Stimulated activated CD8-positive, alpha-beta memory T cell treated with anti-CD3 and anti-CD28 coated beads, Interleukin-15, amount 100 ng/mL, for 4 hours (primary cell): Measurements from ENCODE around the gene PLEKHH3.

Experiments used
- DNase-seq, 2 donors: peaks; one replicate each; pipeline ENCODE4 v3.0.0-alpha.2; 2020; ENCODE audit warnings: low read depth in 2 of 2

PLEKHH3 gene, protein sequence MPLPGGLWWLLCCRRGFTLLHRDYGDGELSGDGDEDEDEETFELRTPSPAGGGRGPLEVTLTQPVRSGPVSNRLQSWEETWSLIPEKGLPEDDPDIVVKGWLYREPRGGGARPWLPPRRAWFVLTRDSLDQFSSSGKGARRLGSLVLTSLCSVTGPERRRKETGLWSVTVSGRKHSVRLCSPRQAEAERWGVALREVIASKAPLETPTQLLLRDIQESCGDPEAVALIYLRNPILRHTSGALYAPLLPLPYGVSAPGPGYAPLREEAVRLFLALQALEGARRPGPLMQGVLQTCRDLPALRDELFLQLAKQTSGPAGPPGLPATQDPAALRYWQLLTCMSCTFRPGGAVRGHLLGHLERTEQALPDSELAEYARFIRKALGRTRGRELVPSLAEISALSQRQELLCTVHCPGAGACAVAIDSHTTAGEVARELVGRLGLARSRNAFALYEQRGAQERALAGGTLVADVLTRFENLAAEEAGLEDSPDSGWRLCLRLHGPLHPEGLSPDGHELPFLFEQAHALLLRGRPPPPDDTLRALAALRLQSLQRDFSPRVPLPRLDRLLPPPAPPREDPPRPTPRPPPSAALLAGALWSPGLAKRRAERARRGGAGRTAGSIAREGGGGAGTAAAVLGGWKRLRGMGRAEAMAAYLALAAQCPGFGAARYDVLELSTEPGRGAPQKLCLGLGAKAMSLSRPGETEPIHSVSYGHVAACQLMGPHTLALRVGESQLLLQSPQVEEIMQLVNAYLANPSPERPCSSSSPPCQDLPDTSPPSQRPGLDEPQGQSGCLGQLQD

DNA sequence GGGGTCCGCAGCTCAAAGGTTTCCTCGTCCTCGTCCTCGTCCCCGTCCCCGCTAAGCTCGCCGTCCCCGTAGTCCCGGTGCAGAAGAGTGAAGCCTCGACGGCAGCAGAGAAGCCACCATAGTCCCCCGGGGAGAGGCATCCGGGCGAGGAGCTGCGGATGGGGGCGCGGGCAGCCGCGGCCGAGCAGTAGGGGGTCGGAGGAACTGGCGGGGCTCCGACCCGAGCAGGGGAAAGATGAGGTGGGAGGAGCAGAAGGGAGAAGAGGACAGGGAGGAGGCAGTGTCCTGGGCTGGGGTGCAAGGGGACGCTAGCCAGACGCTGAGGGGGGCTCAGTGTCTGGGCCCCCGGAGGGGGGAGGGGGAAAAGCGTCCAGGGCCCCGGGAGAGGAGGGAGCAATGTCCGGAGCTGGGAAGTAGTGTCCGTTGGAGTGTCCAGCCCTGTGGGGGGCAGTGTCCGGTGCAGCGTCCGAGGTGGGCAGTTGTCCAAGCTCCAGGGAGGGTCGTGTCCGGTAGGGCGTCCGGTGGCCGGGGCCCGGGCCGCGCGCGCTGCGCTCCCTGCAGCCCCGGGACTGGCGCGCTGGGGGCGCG, at the start of gene PLEKHH3:
TSS of gene PLEKHH3 (minus strand) at position 571 of the 588 bp plus-strand sequence. CDS start at position 140, 431 bp downstream.
- DNase-seq: no peak

DNA sequence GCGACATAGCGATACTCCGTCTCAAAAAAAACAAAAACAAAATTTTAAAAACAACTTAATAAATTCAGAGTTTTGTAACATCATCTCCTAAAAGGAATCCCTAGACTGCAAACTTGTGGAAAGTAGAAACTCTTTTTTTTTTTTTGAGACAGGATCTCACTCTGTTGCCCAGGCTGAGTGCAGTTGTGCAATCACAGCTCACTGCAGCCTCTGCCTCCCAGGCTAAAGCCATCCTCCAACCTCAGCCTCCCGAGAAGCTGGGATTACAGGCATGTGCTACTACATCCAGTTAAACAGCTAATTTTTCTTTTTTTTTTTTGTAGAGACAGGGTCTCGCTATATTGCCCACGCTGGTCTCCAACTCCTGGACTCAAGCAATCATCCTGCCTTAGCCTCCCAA, 48.3 kb upstream of the PLEKHH3 start:
- DNase-seq: no peak

DNA sequence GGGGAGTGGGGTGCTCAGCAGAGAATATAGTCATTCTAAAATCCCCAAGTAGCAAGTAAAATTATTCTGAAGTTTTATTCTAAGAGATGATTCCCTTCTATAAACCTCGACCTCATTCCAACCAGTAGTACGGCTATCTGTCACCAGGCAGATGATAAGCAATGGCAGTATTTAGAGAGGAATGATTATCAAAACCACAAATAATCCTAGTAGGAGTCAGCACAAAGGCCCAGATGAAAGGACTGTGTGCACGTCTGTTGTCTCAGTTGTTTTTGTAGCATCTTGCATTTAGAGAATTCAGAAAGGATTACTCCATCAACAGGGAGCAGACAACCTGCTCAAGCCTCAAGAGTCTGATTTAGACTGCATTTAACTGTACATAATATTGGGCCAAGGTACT, 46.8 kb upstream of the PLEKHH3 start:
- DNase-seq: no peak

DNA sequence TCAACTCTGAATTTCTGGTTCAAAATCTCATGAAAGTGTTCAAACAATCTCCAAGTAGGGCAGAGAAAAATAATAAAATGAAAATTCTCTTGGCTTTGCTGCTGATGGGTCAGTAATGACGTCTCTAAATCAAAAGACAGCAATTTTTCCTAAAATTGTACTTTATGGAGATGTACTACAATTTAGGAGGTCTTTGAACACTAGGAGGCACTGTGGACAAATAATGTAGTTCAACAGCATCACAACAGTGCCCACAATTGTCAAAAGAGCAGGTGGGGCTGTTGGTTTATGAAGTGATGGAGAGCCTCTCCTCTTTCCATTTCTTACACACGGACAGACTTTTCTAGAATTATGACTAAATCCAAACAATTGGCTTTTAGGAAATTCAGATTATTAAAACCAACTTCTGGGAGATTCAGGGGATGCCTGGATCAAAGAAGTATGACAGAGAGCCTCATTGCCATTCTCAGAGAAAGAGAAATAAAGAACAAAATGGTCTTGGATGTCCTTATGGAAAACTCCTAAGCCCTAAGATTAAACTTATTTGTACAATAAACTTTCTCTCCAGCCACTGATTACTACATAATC, 44.3 kb upstream of the PLEKHH3 start:
- no peak for DNase-seq

DNA sequence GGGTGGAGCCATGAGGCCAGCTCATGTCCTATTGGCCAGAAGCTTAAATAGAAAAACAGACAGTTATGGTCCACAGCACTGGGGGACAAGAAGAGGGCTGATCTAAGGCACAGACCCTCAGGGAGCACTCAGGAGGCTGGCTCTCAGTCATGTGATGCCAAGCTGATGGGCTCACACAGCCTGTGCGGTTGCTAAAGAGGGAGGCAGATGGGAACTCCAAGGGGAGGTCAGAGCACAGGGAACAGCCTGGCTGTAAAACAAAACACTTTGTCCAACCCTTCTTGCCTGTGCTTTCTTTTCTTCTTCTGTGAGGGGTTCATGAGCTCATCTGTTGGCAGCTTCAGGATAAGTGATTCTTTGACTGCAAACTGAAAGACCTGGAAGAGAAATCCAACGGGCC, 32.8 kb upstream of the PLEKHH3 start:
- DNase-seq: no peak

DNA sequence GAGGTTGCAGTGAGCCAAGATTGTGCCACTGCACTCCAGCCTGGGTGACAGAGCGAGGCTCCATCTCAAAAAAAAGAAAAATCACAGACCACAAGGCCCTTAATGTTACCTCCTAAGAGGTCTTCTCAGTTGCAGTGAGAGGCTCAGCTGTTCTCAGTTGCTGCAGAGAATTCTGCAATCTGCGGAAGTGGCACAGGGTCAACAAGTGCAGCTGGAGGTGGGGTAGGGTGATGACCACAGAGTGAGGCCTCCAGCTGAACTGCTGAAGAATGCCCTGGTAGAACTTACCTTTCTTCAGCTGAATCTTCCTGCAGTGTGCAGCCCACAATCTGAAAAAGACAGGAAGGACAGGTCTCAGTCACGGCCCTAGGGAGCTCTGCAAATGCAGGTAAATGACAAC, 31.8 kb upstream of the PLEKHH3 start:
- DNase-seq: no peak

DNA sequence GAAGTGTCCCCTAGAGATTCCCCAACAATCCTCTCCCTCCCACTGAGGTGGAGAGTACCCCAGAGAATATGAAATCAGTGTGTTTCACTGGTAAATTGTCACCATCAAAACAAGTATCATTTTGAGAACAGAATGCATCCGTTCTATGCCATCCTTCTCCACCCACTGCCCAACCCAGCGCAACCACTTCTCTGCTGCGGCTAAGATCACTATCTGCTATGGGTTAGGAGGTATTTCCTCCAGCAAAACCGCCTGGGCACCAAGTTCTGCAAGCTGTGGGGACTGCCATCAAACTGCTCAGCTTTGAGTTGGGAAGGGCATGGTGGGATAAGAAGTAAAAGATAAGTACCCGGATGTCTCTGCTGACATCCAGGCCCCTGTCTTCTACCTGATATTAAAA, 29.9 kb upstream of the PLEKHH3 start:
- DNase-seq: peak in 1 of 2 donors; percentile 38

DNA sequence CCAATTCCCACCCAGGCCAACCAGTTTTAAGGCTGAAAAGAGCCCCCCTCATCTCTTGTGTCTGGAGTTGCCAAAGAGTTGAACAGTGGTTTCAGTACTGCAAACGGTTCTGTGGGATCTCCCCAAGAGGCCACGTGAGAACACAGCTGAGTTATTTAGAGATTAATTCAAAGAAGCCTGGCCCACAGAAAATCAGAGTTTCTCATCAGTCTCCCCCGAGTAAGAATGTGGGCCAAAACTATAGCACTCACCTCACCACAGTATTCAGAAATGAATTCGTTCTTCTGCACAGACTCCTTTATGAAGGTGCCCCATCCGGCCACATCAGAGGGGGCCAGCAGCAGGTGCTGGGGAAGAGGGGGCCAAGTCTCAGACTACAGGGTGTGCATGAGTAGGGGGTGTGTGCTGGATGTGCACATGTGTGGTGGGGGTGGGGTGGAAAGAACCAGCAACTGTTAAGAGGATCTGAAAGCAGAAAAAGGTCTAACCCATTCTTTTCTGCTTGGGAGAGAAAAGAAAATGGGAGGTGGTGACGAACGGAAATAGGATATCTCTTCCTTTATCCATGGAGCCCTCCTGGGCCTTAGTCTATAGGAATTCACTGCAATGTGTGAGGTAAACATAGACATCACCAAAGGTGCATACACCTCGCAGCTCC, 28.2 kb upstream of the PLEKHH3 start:
- DNase-seq: no peak

DNA sequence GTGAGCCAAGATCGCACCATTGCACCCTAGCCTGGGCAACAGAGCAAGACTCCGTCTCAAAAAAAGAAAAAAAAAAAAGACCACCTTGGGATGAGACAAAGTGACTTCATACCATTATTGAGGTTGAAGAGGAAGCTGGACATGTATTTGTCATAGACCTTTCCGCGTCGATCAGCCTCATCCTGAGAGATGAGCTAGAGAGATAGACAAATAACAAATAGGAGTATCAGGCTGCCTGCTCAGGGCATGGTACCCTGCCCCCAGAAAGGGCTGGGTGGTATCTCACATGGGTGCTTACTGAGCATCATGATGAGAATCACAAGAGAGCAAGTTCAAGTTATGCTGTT, 27.7 kb upstream of the PLEKHH3 start:
- no peak for DNase-seq

DNA sequence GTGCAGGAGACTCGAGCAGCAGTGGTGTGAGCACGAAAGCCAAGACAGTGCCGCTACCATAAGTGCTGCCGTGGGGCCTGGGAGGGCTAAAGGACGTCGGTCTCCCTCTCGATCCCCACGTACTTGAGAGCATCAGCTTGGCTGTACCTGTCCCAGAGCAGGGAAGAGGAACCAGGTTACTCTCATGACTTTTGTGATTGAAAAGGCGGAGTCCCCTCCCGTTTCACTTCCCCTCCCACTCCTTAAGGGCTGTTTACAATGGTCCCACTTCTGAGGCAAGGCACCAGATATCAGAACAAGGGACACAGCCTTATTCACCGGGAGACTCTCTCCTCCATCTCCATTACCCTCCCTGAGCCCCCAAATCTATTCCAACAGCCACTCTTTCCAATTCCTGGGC, 25.7 kb upstream of the PLEKHH3 start:
- DNase-seq: no peak

DNA sequence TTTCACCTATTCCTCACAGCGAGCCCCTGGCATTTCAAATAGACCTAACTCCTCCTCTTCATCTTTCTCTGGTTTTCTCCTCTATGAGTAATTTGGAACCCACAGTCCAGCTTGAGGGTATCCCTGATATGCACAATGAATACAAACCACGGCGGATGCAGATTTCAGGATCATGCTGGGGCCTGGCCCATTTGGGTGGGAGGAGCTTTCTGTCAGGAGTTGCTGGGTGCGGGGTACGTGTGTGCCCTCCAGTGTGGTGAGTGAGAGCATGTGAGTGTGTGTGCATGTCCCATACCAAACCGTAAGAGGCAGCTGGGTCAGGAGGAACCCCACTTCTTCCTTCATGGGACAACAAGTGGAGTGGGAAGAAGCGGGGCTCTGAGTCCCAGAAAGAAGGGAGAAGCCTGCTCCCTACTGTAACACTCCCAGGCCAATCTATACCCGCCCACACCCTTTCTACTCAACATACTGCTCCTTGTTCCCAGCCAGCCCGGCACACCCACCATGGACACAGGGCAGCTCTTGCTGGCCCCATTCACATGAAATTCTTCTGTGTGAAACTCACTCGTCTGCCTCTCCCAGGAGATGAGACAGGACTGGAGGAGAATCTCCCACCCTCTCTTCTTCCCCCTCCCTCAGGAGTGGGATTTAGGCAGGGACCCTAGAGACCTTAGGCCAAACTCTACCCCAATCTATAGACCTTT, 23.9 kb upstream of the PLEKHH3 start:
- DNase-seq: no peak

DNA sequence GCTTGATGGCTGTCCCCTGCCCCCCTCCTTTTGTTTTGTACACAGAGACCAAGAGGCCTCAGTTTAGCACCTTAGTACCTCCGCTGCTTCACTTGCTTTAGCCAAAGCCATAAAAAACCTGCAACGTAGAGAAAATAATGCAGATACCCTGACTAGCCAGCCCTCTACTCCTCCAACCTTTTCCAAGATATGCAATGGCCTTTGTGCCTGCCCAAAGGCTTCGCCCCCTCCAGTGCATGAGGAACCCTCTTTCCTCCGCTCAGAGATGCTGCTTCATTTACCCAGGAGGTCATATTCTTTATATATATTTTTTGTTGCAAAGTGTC, 22.6 kb upstream of the PLEKHH3 start:
- no peak for DNase-seq

DNA sequence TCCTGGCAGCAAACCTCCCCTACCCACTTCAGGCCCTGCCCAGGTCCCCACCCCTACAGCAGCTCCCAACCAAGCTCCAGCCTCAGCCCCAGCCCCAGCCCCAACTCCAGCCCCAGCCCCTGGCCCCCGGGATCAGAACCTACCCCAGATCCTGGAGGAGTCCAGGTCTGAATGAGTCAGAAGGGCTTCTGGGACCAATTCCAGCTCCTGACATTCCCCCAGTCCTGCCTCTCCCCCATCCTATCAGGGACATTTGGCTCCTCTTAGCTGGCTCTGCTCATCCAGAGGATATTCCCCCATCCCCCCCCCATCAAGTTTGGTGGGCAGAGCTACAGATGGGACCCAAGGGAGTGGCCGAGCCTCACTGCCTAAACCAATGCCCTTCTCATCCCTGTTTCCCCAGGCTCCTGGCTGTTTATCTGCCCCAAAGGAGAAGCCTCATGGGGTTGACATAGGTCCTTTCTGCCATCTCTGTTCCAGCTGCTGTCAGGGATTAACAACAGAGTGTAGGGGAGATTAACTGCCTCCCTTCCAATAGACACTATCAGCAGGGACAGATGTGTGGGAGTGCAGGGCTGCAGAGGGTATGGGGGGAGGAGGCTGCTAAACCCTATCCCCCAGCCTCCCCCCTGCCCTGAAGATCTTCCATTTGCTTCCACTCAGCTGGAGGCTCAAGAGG, 22.1 kb upstream of the PLEKHH3 start:
- no peak for DNase-seq

DNA sequence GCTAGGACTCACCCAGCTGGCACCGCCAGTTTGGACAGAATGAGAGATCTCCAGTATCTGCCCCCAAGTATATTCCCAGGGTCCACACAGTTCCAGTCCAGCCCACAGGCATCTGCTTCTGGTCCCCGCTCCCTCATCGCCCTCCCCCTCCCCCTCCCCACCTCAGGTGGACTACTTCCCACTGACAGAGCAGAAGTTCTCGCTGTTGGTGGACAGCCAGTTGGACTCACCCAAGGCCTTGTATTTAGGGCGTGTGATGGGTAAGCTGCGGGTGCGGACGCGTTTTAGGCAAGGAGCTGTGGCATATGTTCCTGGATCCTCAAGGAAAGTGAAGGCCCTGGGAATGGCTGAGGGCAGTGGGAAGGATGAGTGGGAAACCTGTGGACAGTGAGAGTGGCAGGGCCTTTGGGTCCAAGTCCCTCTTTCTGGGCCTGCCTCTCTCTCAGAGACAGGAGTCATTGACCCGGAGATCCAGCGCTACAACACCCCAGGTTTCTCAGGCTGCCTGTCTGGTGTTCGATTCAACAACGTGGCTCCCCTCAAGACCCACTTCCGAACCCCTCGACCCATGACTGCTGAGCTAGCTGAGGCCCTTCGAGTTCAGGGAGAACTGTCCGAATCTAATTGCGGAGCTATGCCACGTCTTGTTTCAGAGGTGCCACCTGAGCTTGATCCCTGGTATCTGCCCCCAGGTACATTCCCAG, 20.5 kb upstream of the PLEKHH3 start:
- no peak for DNase-seq

DNA sequence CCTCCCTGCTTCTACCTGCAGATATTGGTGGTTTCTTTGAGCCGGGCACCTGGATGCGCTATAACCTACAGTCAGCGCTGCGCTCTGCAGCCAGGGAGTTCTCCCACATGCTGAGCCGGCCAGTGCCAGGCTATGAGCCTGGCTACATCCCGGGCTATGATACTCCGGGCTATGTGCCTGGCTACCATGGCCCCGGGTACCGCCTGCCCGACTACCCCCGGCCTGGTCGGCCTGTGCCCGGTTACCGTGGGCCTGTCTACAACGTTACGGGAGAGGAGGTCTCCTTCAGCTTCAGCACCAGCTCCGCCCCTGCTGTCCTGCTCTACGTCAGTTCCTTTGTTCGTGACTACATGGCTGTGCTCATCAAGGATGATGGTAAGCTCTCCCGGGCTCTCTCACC, 18.7 kb upstream of the PLEKHH3 start:
- DNase-seq: no peak

DNA sequence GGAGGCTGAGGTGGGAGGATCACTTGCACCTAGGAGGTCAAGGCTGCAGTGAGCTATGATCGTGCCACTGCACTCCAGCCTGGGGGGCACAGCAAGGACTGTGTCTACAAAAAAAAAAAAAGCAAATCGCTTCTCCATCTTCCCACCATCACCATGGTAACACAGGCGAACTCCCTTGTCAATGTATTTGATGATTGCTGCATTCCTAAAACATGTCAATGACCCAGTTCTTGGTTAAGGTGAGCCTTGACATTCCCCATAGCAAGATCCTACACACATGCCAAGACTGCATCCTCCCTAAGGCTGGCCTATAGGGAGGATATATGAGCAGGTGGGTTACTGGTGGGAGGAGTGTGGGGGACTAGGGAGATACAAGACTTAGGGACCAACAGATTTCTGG, 17.7 kb upstream of the PLEKHH3 start:
- no peak for DNase-seq

DNA sequence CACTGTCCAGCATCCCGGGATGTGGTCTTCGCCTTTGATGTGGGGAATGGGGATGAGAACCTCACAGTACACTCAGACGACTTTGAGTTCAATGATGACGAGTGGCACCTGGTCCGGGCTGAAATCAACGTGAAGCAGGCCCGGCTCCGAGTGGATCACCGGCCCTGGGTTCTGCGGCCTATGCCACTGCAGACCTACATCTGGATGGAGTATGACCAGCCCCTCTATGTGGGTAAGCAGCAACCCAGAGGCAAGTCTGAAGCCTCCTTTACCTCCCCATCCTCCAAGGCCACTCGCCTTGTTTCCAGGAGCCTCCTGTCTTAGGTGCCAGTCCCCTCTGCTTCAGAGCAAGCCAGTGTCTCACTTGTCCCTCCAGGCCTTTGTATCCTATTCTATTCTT, 15.7 kb upstream of the PLEKHH3 start:
- DNase-seq: no peak

DNA sequence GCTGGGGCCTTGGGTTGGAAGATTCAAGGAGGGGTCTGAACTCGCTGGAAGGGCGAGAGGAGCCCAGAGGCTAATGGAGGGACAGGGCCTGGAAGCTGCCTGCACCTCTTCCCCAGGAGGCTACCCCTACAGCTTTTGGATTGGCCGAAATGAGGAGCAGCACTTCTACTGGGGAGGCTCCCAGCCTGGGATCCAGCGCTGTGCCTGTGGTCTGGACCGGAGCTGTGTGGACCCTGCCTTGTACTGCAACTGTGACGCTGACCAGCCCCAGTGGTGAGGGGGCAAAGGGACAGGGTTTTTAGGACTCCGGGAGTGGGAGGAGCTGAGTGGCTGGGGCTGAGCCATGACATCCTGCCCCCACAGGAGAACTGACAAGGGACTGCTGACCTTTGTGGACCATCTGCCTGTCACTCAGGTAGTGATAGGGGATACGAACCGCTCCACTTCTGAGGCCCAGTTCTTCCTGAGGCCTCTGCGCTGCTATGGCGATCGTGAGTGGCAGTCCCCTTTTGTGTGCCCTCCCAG, 14.3 kb upstream of the PLEKHH3 start:
- no peak for DNase-seq

DNA sequence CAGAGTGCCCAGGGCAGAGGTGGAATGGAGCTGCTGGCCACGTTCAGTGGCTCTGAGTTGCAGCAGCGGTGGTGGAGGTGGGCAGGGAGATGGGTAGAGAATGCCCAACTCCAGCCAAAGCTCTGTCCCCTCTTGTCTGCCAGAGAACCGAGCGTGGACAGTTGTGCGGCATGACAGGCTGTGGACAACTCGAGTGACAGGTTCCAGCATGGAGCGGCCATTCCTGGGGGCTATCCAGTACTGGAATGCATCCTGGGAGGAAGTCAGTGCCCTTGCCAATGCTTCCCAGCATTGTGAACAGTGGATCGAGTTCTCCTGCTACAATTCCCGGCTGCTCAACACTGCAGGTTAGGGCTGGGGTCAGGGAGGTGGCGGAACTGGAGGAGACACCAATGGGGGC, 13.8 kb upstream of the PLEKHH3 start:
- DNase-seq: no peak

DNA sequence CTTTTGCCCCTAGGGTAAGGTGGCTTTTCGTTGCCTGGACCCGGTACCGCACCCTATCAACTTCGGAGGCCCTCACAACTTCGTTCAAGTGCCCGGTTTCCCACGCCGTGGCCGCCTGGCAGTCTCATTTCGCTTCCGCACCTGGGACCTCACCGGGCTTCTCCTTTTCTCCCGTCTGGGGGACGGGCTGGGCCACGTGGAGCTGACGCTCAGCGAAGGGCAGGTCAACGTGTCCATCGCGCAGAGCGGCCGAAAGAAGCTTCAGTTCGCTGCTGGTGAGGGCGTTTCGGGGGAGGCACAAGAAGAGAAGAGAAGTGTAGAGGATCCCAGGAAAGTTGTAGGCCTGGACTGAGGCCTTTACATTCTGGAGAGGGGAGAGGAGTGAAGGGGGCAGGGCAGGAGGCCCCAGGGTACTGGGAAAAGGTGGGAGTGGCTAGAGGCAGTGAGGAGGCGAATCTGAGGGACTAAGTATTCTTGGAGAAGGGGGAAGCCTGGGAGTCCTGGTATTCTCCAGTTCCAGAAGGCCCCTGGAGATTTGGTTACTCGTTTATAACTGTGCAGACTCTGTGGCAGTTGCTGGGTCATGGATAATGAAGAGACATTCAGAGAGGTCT, 11.0 kb upstream of the PLEKHH3 start:
- DNase-seq: no peak
